Loucy (cell line): ENCODE measurements around the gene B3GALT6.

ENCODE experiments used
- H2AFZ ChIP-seq: fragments of 200-600 bp; sonication (generic); 2 replicates; pipeline ENCODE4 v1.6.0; 2016; ENCODE audit warnings: antibody characterized with exemption, mild to moderate bottlenecking, low read length, moderate library complexity
- H3F3A ChIP-seq: fragments of 200-600 bp; 2 replicates; pipeline ENCODE4 v1.6.0; 2016; ENCODE audit warnings: antibody characterized with exemption, low read depth, mild to moderate bottlenecking
- H3K27me3 ChIP-seq: fragments of 200-600 bp; sonication (generic); 2 replicates; pipeline ENCODE4 v1.6.1; 2014; ENCODE audit warnings: low read length, mild to moderate bottlenecking; ENCODE audit not compliant: insufficient read depth, poor library complexity, severe bottlenecking
- H3K36me3 ChIP-seq: fragments of 200-600 bp; sonication (generic); 2 replicates; pipeline ENCODE4 v1.6.1; 2016; ENCODE audit warnings: low read length; ENCODE audit not compliant: insufficient read depth
- H3K4me1 ChIP-seq: fragments of 200-600 bp; sonication (generic); 2 replicates; pipeline ENCODE4 v1.5.1; 2014; ENCODE audit warnings: low read length, mild to moderate bottlenecking; ENCODE audit not compliant: insufficient read depth, poor library complexity, severe bottlenecking
- H3K4me2 ChIP-seq: fragments of 200-600 bp; sonication (generic); 2 replicates; pipeline ENCODE4 v1.6.0; 2014; ENCODE audit warnings: antibody characterized with exemption, low read length, low read depth, mild to moderate bottlenecking; ENCODE audit not compliant: poor library complexity, severe bottlenecking
- H3K4me3 ChIP-seq: fragments of 200-600 bp; sonication (generic); 2 replicates; pipeline ENCODE4 v1.5.1; 2014; ENCODE audit warnings: low read length, mild to moderate bottlenecking, mixed read lengths; ENCODE audit not compliant: poor library complexity, severe bottlenecking
- H3K79me2 ChIP-seq: fragments of 200-600 bp; sonication (generic); 2 replicates; pipeline ENCODE4 v1.6.1; 2014; ENCODE audit warnings: low read length; ENCODE audit not compliant: insufficient read depth
- H3K9ac ChIP-seq: fragments of 200-600 bp; sonication (generic); 2 replicates; pipeline ENCODE4 v1.6.0; 2014; ENCODE audit warnings: mild to moderate bottlenecking, low read depth, low read length, moderate library complexity; ENCODE audit not compliant: poor library complexity, severe bottlenecking
- H3K9me2 ChIP-seq: fragments of 200-600 bp; sonication (generic); replicated peaks from 2 replicates; pipeline ENCODE4 v1.6.1; 2016; ENCODE audit warnings: low read depth, low read length, mixed read lengths
- H3K9me3 ChIP-seq: fragments of 200-600 bp; sonication (generic); 2 replicates; pipeline ENCODE4 v1.6.1; 2014; ENCODE audit warnings: mild to moderate bottlenecking, antibody characterized with exemption, low read length, low read depth; ENCODE audit not compliant: insufficient read depth
- H4K20me1 ChIP-seq: fragments of 200-600 bp; sonication (generic); 2 replicates; pipeline ENCODE4 v1.6.0; 2014; ENCODE audit warnings: antibody characterized with exemption, low read length, mild to moderate bottlenecking; ENCODE audit not compliant: insufficient read depth, poor library complexity, severe bottlenecking
- EZH2phosphoT487 ChIP-seq: fragments of 200-600 bp; IDR thresholded peaks from 2 replicates; pipeline ENCODE4 v1.6.1; 2018; ENCODE audit warnings: antibody characterized with exemption, mild to moderate bottlenecking, moderate library complexity, borderline replicate concordance
- TF ChIP-seq, protein P1 (sequence below): fragments of 200-600 bp; sonication (generic); conservative IDR thresholded peaks from 2 replicates; pipeline ENCODE4 v1.5.1; 2014; ENCODE audit warnings: mild to moderate bottlenecking, antibody characterized with exemption, low read length

The B3GALT6 gene

DNA sequence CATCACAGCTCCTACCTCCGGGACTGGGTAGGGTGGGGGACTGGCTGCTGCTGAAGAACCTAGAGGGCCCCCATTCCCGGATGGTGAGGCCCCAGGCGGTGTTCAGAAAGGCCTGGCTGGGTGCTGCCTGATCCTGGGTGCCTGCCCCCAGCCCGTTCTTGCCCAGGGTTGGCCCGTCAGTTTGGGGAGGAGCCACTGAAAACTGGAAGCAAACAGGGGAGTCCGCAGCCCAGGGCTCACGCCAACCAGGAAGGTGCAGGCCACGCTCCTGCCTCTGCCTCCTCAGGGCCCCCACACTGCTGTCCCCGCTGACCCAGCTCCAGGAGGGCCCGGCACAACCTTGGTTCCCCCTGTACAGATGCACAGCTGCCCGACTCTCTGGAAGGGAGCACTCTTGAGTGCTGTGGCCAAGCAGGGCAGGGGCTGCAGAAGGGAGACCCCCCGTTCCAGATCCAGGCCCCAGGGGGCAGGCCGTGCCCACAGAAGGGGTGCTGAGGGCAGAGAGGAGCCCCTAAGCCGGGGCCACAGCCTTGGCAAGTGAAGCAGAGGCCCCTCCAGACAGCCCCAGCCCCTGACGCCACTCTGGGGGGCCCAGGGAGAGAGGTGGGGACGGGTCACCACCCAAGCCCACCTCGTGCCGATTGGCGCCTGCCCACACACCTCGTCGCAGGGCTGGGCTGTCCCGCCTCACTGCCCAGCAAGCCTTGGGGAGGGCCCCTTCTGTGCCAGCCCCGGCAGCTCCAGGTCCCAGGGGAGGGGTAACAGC is 9.0 kb downstream of the B3GALT6 start:
- Histone ChIP-seq H3K36me3 (no peaks in the 10 kb centered on the region), H3K9me2 (no peaks in the 10 kb centered on the region), H3K4me3 (no peak overlapping the region), H3K9ac (no peak overlapping the region), H3K27me3 (no peaks in the 10 kb centered on the region), H3K9me3 (no peaks in the 10 kb centered on the region), H3K4me1 (no peaks in the 10 kb centered on the region), H3K4me2 (no peak overlapping the region), H3K79me2 (no peaks in the 10 kb centered on the region), H2AFZ (no peak overlapping the region), H3F3A (no peaks in the 10 kb centered on the region), H4K20me1 (no peaks in the 10 kb centered on the region)
- TF ChIP-seq, protein P1, sequence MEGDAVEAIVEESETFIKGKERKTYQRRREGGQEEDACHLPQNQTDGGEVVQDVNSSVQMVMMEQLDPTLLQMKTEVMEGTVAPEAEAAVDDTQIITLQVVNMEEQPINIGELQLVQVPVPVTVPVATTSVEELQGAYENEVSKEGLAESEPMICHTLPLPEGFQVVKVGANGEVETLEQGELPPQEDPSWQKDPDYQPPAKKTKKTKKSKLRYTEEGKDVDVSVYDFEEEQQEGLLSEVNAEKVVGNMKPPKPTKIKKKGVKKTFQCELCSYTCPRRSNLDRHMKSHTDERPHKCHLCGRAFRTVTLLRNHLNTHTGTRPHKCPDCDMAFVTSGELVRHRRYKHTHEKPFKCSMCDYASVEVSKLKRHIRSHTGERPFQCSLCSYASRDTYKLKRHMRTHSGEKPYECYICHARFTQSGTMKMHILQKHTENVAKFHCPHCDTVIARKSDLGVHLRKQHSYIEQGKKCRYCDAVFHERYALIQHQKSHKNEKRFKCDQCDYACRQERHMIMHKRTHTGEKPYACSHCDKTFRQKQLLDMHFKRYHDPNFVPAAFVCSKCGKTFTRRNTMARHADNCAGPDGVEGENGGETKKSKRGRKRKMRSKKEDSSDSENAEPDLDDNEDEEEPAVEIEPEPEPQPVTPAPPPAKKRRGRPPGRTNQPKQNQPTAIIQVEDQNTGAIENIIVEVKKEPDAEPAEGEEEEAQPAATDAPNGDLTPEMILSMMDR = no peak
- no peak for TF ChIP-seq EZH2phosphoT487

DNA sequence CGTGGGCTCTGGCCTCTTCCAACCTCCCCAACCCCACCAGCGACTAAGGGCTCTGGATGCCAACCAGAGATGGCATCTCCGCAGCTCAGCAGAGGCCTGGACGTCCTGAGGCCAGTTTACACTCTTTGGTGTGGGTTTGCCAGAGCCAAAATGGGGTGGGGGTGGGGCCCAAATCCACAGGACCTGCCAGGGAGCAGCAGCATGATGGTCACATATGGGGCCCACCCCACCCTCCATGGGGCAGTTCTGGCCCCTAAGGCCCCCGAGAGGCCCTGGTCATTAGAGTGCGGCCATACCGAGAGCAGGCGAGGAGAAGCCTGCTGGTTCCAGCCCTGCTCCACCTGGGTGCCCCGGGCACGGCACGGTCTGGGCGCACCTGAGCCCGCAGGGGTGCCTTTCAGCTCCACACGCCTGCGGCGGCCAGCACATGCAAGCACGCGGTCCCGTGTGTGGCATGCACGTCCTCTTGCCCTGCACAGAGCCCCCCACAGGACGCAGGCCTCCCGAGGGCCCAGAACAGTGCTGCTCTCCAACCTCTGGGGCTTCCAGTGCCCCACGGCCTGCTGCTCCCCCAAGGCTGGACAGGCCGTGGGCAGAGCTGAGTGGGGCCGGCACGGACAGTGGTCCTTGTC is 9.7 kb downstream of the B3GALT6 start:
- no peaks in the 10 kb centered on the region for H3F3A ChIP-seq
- H3K9me2 ChIP-seq = no peaks in the 10 kb centered on the region
- TF ChIP-seq, protein P1 = no peak
- no peak for TF ChIP-seq EZH2phosphoT487
- no peak overlapping the region for H3K4me3 ChIP-seq
- H3K9ac ChIP-seq = no peak overlapping the region
- H2AFZ ChIP-seq = no peak overlapping the region
- no peaks in the 10 kb centered on the region for H3K9me3 ChIP-seq
- H4K20me1 ChIP-seq = no peaks in the 10 kb centered on the region
- H3K27me3 ChIP-seq = no peaks in the 10 kb centered on the region
- H3K79me2 ChIP-seq = no peaks in the 10 kb centered on the region
- no peak overlapping the region for H3K4me2 ChIP-seq
- H3K36me3 ChIP-seq = no peaks in the 10 kb centered on the region
- no peaks in the 10 kb centered on the region for H3K4me1 ChIP-seq

DNA sequence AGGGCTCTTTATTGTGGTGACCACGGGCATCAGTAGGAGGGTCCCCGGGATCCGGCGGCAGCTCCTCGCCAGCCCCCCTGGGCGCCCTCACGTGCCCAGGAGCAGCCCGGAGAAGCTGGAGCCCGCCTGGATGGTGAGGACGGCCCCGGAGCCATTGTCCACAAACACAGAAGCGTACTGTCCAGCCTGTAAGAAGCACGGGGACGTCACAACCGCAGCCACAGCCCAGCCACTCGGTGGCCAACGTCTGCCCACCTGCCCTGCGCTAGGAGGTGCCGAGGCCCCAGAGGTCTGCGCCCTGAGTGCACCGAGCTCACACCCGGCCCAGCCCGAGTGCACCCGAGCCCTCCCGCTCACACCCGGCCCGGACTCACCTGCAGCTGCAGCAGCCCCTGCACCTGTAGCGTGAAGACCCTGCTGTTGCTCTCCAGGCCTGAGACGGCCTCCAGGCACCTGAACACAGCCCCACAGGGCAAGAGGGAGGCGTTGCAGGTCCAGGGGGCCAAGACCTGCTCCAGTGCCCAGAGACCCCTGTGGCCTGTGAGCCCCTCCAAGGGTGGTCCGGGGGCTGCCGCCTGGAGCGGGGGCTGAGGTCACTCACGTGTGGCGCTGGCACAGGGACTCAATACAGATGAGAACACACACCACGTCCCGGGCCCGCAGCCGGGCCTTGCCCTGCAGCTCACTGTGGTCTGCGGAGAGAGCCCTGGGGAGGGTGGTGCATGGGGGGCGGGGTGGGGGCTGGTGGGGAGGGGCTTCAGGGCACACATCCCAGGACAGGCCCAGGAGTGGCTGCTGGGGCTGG is 10.6 kb downstream of the B3GALT6 start:
- Histone ChIP-seq H3K27me3 (no peaks in the 10 kb centered on the region), H3K4me2 (no peak overlapping the region), H3K4me3 (no peak overlapping the region)

More for the DNA sequence above, 10.6 kb downstream of the B3GALT6 start:
- H3K4me1 ChIP-seq = no peaks in the 10 kb centered on the region
- H3F3A ChIP-seq = no peaks in the 10 kb centered on the region
- no peak overlapping the region for H3K9ac ChIP-seq
- no peaks in the 10 kb centered on the region for H3K36me3 ChIP-seq
- H3K9me3 ChIP-seq = no peaks in the 10 kb centered on the region
- no peaks in the 10 kb centered on the region for H4K20me1 ChIP-seq
- no peak for TF ChIP-seq EZH2phosphoT487
- TF ChIP-seq, protein P1 = no peak
- H3K79me2 ChIP-seq = no peaks in the 10 kb centered on the region
- H2AFZ ChIP-seq = no peak overlapping the region
- H3K9me2 ChIP-seq = no peaks in the 10 kb centered on the region
